HUES64 (cell line): ENCODE measurements around the gene AQP7.
"Not testable (repeated sequence)": the region's sequence is repeated elsewhere in the genome, so short reads cannot be mapped to it uniquely, and the experiment has no call there.

Experiments
- H3K27ac ChIP-seq: 2 replicates; pipeline ENCODE4 v1.7.0; 2013; ENCODE audit warnings: low read depth, low read length, inconsistent platforms
- H3K27me3 ChIP-seq: 2 replicates; pipeline ENCODE4 v1.6.1; 2013; ENCODE audit warnings: mild to moderate bottlenecking, low read length; ENCODE audit not compliant: insufficient read depth
- H3K36me3 ChIP-seq: 2 replicates; pipeline ENCODE4 v1.6.1; 2013; ENCODE audit warnings: mild to moderate bottlenecking, low read length; ENCODE audit not compliant: insufficient read depth
- H3K4me1 ChIP-seq: 2 replicates; pipeline ENCODE4 v1.6.1; 2013; ENCODE audit warnings: mild to moderate bottlenecking, low read length, moderate library complexity; ENCODE audit not compliant: insufficient read depth
- H3K4me3 ChIP-seq: 2 replicates; pipeline ENCODE4 v1.5.1; 2013; ENCODE audit warnings: mild to moderate bottlenecking, low read length, moderate library complexity
- H3K9ac ChIP-seq: 2 replicates; pipeline ENCODE4 v1.6.1; 2013; ENCODE audit warnings: mild to moderate bottlenecking, low read depth, low read length
- H3K9me3 ChIP-seq: 2 replicates; pipeline ENCODE4 v1.6.1; 2013; ENCODE audit warnings: low read depth, low read length; ENCODE audit not compliant: insufficient read depth
- WGBS: fragments of 150-250, 120-280 bp; methylation state at CpG from one replicate; pipeline ENCODE4 v1.1.7; 2013; ENCODE audit warnings: missing lambda C conversion rate; 5-methylcytosine and 5-hydroxymethylcytosine counted together

AQP7 gene

GRCh38 chr9:33393581-33393980, 8.8 kb downstream of the AQP7 start:
- no peaks in the 10 kb centered on the region for H3K27me3 ChIP-seq
- no peaks in the 10 kb centered on the region for H3K9me3 ChIP-seq
- H3K27ac ChIP-seq: no peak overlapping the region
- H3K4me1 ChIP-seq: peaks cover 4% of the 10 kb centered on the region; the same call in 1 of the 2 replicates
- no peak overlapping the region for H3K4me3 ChIP-seq
- no peaks in the 10 kb centered on the region for H3K36me3 ChIP-seq
- H3K9ac ChIP-seq: no peak overlapping the region
- 82% methylated on average over 11 of the region's 11 CpGs for WGBS

DNA sequence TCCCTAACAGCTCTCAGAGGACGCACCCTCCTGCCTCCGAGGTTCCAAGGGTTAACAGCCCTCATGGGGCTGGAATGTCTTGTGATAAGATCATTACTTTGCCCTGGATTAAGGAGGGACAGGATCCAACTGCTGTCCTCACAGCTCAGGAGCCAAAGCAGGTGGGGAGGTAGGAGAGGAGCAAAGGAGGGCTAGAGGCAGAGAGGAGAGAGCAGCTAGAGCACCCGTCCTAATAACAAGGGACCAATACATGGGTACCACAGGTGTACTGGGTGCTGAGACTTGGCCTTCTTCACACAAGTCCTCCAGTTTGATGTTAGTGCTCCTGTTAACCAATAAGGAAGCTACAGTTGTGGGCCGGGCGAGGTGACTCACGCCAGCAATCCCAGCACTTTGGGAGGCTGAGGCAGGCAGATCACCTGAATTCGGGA, 9.8 kb downstream of the AQP7 start:
- 84% methylated on average over 7 of the region's 7 CpGs for WGBS
- H3K4me3 ChIP-seq, H3K27me3 ChIP-seq, H3K4me1 ChIP-seq, H3K9me3 ChIP-seq, H3K36me3 ChIP-seq, H3K27ac ChIP-seq, H3K9ac ChIP-seq: not testable (repeated sequence)

- H3K9ac ChIP-seq, H3K4me3 ChIP-seq, H3K4me1 ChIP-seq, H3K27me3 ChIP-seq, H3K9me3 ChIP-seq, H3K27ac ChIP-seq, H3K36me3 ChIP-seq: not testable (repeated sequence)
- 67% methylated on average over 3 of the region's 9 CpGs for WGBS
Observed at GRCh38 chr9:33391111-33391771, 11.1 kb downstream of the AQP7 start.

DNA sequence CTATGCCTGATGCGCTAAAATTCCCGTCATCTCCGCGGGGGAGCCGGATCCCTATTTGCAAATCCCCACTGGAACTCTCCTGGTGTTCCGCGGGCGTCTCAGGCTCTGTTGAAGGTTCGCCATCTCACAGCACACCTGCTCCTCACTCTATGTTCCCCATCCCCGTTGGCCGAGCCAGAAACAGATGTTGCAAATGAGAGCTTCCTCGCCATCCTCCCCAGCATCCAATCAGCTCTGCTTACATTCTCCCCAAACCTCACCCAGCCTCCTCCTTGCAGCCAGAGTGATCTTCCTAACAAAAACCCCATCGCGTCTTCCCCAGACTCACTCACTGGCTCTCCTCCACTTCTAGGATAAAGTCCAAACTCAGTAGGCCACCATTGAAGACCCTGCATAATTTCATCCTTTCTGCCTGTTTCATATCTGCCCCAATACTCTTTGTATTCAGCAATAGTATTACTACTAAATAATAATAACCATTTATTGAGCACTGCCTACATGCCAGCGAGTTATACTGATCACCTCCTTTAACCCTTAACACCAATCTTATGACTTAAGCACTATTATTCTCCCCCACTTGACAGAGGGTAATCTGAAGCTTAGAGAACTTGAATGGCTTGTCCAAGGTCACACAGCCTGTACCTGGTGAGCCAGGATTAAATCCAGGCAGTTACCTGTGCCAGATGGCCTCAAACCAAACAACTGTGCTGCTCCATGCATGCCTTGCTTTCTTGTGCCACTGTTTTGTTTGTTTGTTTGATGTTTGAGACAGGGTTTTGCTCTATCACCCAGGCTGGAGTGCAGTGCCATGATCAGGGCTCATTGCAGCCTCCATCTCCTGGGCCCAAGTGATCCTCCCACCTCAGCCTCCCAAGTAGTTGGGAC, 14.0 kb downstream of the AQP7 start:
- 59% methylated on average over 15 of the region's 15 CpGs for WGBS
- Histone ChIP-seq H3K4me3 (no peak overlapping the region), H3K9ac (no peak overlapping the region), H3K36me3 (no peaks in the 10 kb centered on the region), H3K9me3 (no peaks in the 10 kb centered on the region), H3K27me3 (no peaks in the 10 kb centered on the region), H3K27ac (no peak overlapping the region), H3K4me1 (peaks cover 4% of the 10 kb centered on the region; the same call in 1 of the 2 replicates)

DNA sequence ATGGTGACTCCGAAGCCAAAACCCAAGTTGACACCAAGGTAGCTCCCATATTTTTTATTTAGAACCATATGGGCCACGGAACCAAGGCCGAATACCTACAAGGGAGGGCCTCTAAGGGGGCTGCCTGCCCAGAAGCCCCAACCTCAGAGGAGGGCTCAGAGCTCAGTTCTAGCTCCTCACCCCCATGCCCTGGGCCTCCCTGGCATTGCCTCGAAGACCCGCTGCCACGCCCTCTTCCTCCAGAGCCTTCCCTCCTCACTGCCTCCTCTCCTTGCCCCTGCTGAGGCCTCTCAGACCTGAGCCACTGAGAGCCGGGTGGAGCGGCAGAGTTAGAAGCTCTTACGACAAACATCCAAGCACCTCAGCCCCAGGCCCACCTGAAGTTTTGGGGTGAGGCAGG, 15.4 kb downstream of the AQP7 start:
- H3K36me3 ChIP-seq, H3K9me3 ChIP-seq, H3K9ac ChIP-seq, H3K27ac ChIP-seq, H3K4me1 ChIP-seq, H3K27me3 ChIP-seq, H3K4me3 ChIP-seq: not testable (repeated sequence)
- 97% methylated on average over 9 of the region's 9 CpGs for WGBS

DNA sequence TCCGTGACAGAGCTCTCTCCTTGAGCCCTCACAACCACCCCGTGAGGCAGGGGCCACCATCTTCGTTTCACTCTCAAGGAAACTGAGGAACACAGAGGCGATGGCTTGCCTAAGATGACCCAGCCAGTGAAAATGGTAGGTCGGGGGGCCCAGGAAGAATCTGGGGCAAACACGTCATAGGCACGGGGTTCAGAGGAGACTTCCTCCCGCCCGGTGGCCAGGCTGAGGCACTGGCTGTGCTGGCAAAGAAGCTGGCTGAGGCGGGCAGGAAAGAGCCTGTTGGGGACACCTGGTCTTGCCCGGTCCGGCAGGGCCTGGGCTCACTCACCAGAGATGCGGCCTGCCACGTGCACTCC, 15.7 kb downstream of the AQP7 start:
- H3K27me3 ChIP-seq, H3K4me3 ChIP-seq, H3K9ac ChIP-seq, H3K4me1 ChIP-seq, H3K36me3 ChIP-seq, H3K27ac ChIP-seq, H3K9me3 ChIP-seq: not testable (repeated sequence)
- 95% methylated on average over 12 of the region's 14 CpGs for WGBS

DNA sequence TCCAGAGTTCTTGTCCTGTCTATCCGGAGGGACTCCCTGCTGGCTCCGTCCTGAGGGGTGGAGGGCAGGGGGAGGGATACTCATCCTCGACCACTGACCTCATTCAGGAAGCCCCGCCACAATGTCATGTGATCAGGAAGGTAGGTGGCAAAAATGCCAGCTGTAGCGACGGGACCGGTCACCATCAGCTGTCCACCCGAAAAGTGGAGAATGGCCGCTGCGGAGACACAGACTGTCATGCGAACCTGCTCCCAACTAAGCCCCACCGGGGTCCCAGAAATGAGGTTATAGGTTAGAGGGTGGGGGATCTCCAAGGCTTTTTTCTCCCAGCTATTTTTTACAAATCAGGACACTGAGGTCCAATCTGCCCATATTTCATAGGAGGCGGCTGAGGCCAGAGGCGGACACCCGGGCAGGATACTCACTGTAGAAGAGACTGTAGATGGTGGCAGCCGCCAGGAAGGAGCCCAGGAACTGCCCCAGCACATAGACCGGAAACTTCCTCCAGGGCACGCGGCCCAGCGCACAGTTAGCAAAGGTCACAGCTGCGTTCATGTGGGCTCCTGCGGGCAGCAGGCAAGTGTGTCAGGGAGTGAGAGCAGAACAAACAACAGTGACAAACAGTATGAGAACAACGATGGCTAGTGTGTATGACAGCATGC, 16.3 kb downstream of the AQP7 start:
- not testable (repeated sequence) for H3K27me3 ChIP-seq, H3K36me3 ChIP-seq, H3K9me3 ChIP-seq, H3K9ac ChIP-seq, H3K4me1 ChIP-seq, H3K27ac ChIP-seq, H3K4me3 ChIP-seq
- 95% methylated on average over 22 of the region's 23 CpGs for WGBS

- not testable (repeated sequence) for H3K9ac ChIP-seq, H3K27ac ChIP-seq, H3K27me3 ChIP-seq, H3K4me1 ChIP-seq, H3K36me3 ChIP-seq, H3K9me3 ChIP-seq, H3K4me3 ChIP-seq
- WGBS: 92% methylated on average over 11 of the region's 11 CpGs
Observed at GRCh38 chr9:33385536-33385935, 16.8 kb downstream of the AQP7 start.

- H3K9me3 ChIP-seq, H3K27me3 ChIP-seq, H3K27ac ChIP-seq, H3K36me3 ChIP-seq, H3K4me1 ChIP-seq, H3K4me3 ChIP-seq, H3K9ac ChIP-seq: not testable (repeated sequence)
- WGBS: 93% methylated on average over 11 of the region's 11 CpGs
Observed at GRCh38 chr9:33383396-33383795, 19.0 kb downstream of the AQP7 start.

- 83% methylated on average over 10 of the region's 10 CpGs for WGBS
Observed at GRCh38 chr9:33382397-33382796, 20.0 kb downstream of the AQP7 start.

GRCh38 chr9:33381231-33381791, 21.1 kb downstream of the AQP7 start:
- Histone ChIP-seq H3K4me3 (no peak overlapping the region; the same call in 1 of the 2 replicates), H3K9ac (no peak overlapping the region)

More at GRCh38 chr9:33382397-33382796, 20.0 kb downstream of the AQP7 start:
- H3K9ac ChIP-seq, H3K36me3 ChIP-seq, H3K27ac ChIP-seq, H3K27me3 ChIP-seq, H3K4me3 ChIP-seq, H3K4me1 ChIP-seq, H3K9me3 ChIP-seq: not testable (repeated sequence)

More at GRCh38 chr9:33381231-33381791, 21.1 kb downstream of the AQP7 start:
- Histone ChIP-seq H3K4me1 (peaks cover 10% of the 10 kb centered on the region), H3K27ac (peak overlapping the region; percentile 80), H3K9me3 (no peaks in the 10 kb centered on the region), H3K27me3 (no peaks in the 10 kb centered on the region), H3K36me3 (no peaks in the 10 kb centered on the region)
- 24% methylated on average over 11 of the region's 11 CpGs for WGBS
